GM23248 (cell line): Measurements from ENCODE around the gene STARD3. TPM values are rescaled to one million over a fixed set of nuclear protein-coding genes. Genes with fewer than 3 reads are reported as not detected.

Source experiments
- DNase-seq: peaks from one replicate; pipeline ENCODE4 v3.0.0-alpha.2; 2015
- H2AFZ ChIP-seq: fragments of 200-600 bp; sonication (generic); 2 replicates; pipeline ENCODE4 v1.6.1; 2016; ENCODE audit warnings: antibody characterized with exemption
- H3F3A ChIP-seq: fragments of 200-600 bp; sonication (generic); 2 replicates; pipeline ENCODE4 v1.6.1; 2016; ENCODE audit warnings: mild to moderate bottlenecking, antibody characterized with exemption, mixed run types; ENCODE audit not compliant: insufficient read depth
- H3K27ac ChIP-seq: fragments of 200-600 bp; sonication (generic); 2 replicates; pipeline ENCODE4 v1.5.1; 2016; ENCODE audit warnings: mild to moderate bottlenecking
- H3K27me3 ChIP-seq: fragments of 200-600 bp; sonication (generic); replicated peaks from 2 replicates; pipeline ENCODE4 v1.6.1; 2016; ENCODE audit warnings: mild to moderate bottlenecking; ENCODE audit not compliant: insufficient read depth
- H3K36me3 ChIP-seq: fragments of 200-600 bp; sonication (generic); 2 replicates; pipeline ENCODE4 v1.6.1; 2016; ENCODE audit warnings: low read depth, mild to moderate bottlenecking
- H3K4me1 ChIP-seq: fragments of 200-600 bp; sonication (generic); 2 replicates; pipeline ENCODE4 v1.6.1; 2016; ENCODE audit warnings: mild to moderate bottlenecking; ENCODE audit not compliant: insufficient read depth
- H3K4me2 ChIP-seq: fragments of 200-600 bp; sonication (generic); one replicate; pipeline ENCODE4 v1.6.1; 2016; ENCODE audit warnings: mild to moderate bottlenecking; ENCODE audit not compliant: unreplicated experiment
- H3K4me3 ChIP-seq: fragments of 200-600 bp; sonication (generic); 2 replicates; pipeline ENCODE4 v1.5.1; 2016; ENCODE audit warnings: mild to moderate bottlenecking
- H3K79me2 ChIP-seq: fragments of 200-600 bp; sonication (generic); 2 replicates; pipeline ENCODE4 v1.6.1; 2016; ENCODE audit warnings: mild to moderate bottlenecking; ENCODE audit not compliant: insufficient read depth
- H3K9ac ChIP-seq: fragments of 200-600 bp; sonication (generic); 2 replicates; pipeline ENCODE4 v1.6.1; 2016; ENCODE audit warnings: mild to moderate bottlenecking
- H3K9me2 ChIP-seq: fragments of 200-600 bp; sonication (generic); 2 replicates; pipeline ENCODE4 v1.6.1; 2016; ENCODE audit warnings: mixed run types, mild to moderate bottlenecking, moderate library complexity; ENCODE audit not compliant: insufficient read depth
- H3K9me3 ChIP-seq: fragments of 200-600 bp; sonication (generic); one replicate; pipeline ENCODE4 v1.6.1; 2017; ENCODE audit warnings: low read depth
- H4K20me1 ChIP-seq: fragments of 200-600 bp; sonication (generic); 2 replicates; pipeline ENCODE4 v1.6.0; 2016; ENCODE audit not compliant: insufficient read depth
- EZH2 ChIP-seq: fragments of 200-600 bp; sonication (generic); IDR thresholded peaks from 2 replicates; pipeline ENCODE4 v1.6.1; 2018; ENCODE audit warnings: antibody characterized with exemption, mild to moderate bottlenecking; ENCODE audit not compliant: insufficient read depth, poor library complexity, severe bottlenecking
- EZH2phosphoT487 ChIP-seq: fragments of 200-600 bp; sonication (generic); IDR thresholded peaks from 2 replicates; pipeline ENCODE4 v1.6.1; 2018; ENCODE audit warnings: antibody characterized with exemption, moderate library complexity, mild to moderate bottlenecking, low read depth; ENCODE audit not compliant: insufficient read depth
- WGBS, 2 experiments: methylation state at CpG; one replicate each; pipeline ENCODE4 v1.1.6; 2015 to 2017; ENCODE audit warnings: low lambda C conversion rate in 2 of 2, low coverage in 1 of 2; ENCODE audit errors: missing lambda C conversion rate in 2 of 2; 5-methylcytosine and 5-hydroxymethylcytosine counted together
- in situ Hi-C: fragments of 300-500 bp; cut with MboI; formaldehyde crosslinking; loops from 2 replicates; pipeline ENCODE4 v1.15.0; 2020
- polyA plus RNA-seq: library from polyadenylated mRNA; unstranded; fragments of >200 nt; fragmentation: Nextera tagmentation; extraction: Ambion mirVana; gene quantifications from 2 replicates; pipeline ENCODE4 v1.2.1, GENCODE V29; 2016
- total RNA-seq: library from RNA; depleted of rRNA; stranded (reverse); fragments of >200 nt; shearing (Covaris generic); gene quantifications from 2 replicates; pipeline ENCODE4 v1.2.3, GENCODE V29; 2014; rRNA removed

The STARD3 gene
- total and polyA plus RNA-seq, 2 experiments from 2014 or later: 32.3 to 41.0 TPM

DNA sequence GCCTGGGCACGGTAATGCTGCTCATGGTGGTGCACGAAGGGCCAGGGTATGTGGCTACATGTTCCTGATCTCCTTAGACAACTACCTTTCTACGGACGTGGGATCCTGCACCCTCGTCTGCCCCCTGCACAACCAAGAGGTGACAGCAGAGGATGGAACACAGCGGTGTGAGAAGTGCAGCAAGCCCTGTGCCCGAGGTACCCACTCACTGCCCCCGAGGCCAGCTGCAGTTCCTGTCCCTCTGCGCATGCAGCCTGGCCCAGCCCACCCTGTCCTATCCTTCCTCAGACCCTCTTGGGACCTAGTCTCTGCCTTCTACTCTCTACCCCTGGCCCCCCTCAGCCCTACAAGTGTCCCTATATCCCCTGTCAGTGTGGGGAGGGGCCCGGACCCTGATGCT lies 74.9 kb downstream of the STARD3 start:
- no peak for TF ChIP-seq EZH2
- TF ChIP-seq EZH2phosphoT487: no peak
- Histone ChIP-seq H3K4me2 (no peak overlapping the region), H3K4me1 (no peaks in the 10 kb centered on the region), H3K27ac (no peak overlapping the region), H3K36me3 (no peaks in the 10 kb centered on the region; the same call in 1 of the 2 replicates), H3K79me2 (no peaks in the 10 kb centered on the region), H3K27me3 (no peaks in the 10 kb centered on the region), H3F3A (no peaks in the 10 kb centered on the region), H3K9ac (no peak overlapping the region), H3K9me2 (no peaks in the 10 kb centered on the region), H3K4me3 (no peak overlapping the region), H3K9me3 (no peaks in the 10 kb centered on the region), H2AFZ (no peak overlapping the region), H4K20me1 (no peaks in the 10 kb centered on the region)
- no peak for DNase-seq
- WGBS, 2 experiments: 95 to 99% methylated on average over 10 of the region's 10 CpGs
- in situ Hi-C loops: no loop called here

Other genes with a start within 250 kb of the STARD3 start
- gene FBXL20, start 235.5 kb upstream of the STARD3 start, total RNA-seq: 9.7 and 17.3 TPM in 2 replicates
- gene FBXL20, start 235.5 kb upstream of the STARD3 start, polyA plus RNA-seq: 10.7 and 11.3 TPM in 2 replicates
- gene MED1, start 185.9 kb upstream of the STARD3 start, total RNA-seq: 14.9 and 17.6 TPM in 2 replicates
- gene MED1, start 185.9 kb upstream of the STARD3 start, polyA plus RNA-seq: 15.4 and 17.2 TPM in 2 replicates
- gene CDK12, start 175.7 kb upstream of the STARD3 start, total RNA-seq: 21.0 and 21.1 TPM in 2 replicates
- 8.2 and 8.9 TPM in 2 replicates for gene CDK12, start 175.7 kb upstream of the STARD3 start, polyA plus RNA-seq
- gene NEUROD2, start 29.2 kb upstream of the STARD3 start, total RNA-seq: not detected in 2 replicates
- not detected in 2 replicates for gene NEUROD2, start 29.2 kb upstream of the STARD3 start, polyA plus RNA-seq
- not detected in 2 replicates for gene PPP1R1B, start 10.2 kb upstream of the STARD3 start, total RNA-seq
- gene PPP1R1B, start 10.2 kb upstream of the STARD3 start, polyA plus RNA-seq: not detected in 2 replicates
- gene TCAP, start 28.2 kb downstream of the STARD3 start, total RNA-seq: 0.43 TPM in 1 of 2 replicates, not detected in the other
- gene TCAP, start 28.2 kb downstream of the STARD3 start, polyA plus RNA-seq: not detected in 2 replicates
- not detected in 2 replicates for gene PNMT, start 31.3 kb downstream of the STARD3 start, total RNA-seq
- not detected in 2 replicates for gene PNMT, start 31.3 kb downstream of the STARD3 start, polyA plus RNA-seq
- gene PGAP3, start 50.9 kb downstream of the STARD3 start, total RNA-seq: 14.2 and 15.3 TPM in 2 replicates
- gene PGAP3, start 50.9 kb downstream of the STARD3 start, polyA plus RNA-seq: 9.2 and 10.6 TPM in 2 replicates
- gene ERBB2, start 62.9 kb downstream of the STARD3 start, total RNA-seq: 45.8 and 55.4 TPM in 2 replicates
- 28.5 and 30.3 TPM in 2 replicates for gene ERBB2, start 62.9 kb downstream of the STARD3 start, polyA plus RNA-seq
- 33.6 and 37.1 TPM in 2 replicates for gene MIEN1, start 93.4 kb downstream of the STARD3 start, total RNA-seq
- 85.4 and 88.4 TPM in 2 replicates for gene MIEN1, start 93.4 kb downstream of the STARD3 start, polyA plus RNA-seq
- 0.25 TPM in 1 of 2 replicates, not detected in the other for gene GRB7, start 100.8 kb downstream of the STARD3 start, total RNA-seq
- not detected in 2 replicates for gene GRB7, start 100.8 kb downstream of the STARD3 start, polyA plus RNA-seq
- gene IKZF3, start 227.2 kb downstream of the STARD3 start, total RNA-seq: not detected in 2 replicates
- 0.09 and 0.11 TPM in 2 replicates for gene IKZF3, start 227.2 kb downstream of the STARD3 start, polyA plus RNA-seq
- not detected in 2 replicates for gene ZPBP2, start 231.1 kb downstream of the STARD3 start, total RNA-seq
- gene ZPBP2, start 231.1 kb downstream of the STARD3 start, polyA plus RNA-seq: not detected in 2 replicates